OCI-LY7 (cell line): ENCODE data around the gene UFSP2.

ENCODE experiments used
- CTCF ChIP-seq: fragments of 200-600 bp; sonication (generic); conservative IDR thresholded peaks from 2 replicates; pipeline ENCODE4 v1.5.1; 2014; ENCODE audit warnings: mild to moderate bottlenecking, antibody characterized with exemption, low read length, moderate library complexity, mixed read lengths
- EZH2phosphoT487 ChIP-seq: fragments of 200-600 bp; sonication (generic); IDR thresholded peaks from 2 replicates; pipeline ENCODE4 v1.6.1; 2018; ENCODE audit warnings: low read depth, borderline replicate concordance, mild to moderate bottlenecking, mixed run types, antibody characterized with exemption, low read length, moderate library complexity, mixed read lengths

GRCh38 chr4:185469580-185470154 is 43.9 kb upstream of the UFSP2 start:
- no peak for TF ChIP-seq CTCF
- TF ChIP-seq EZH2phosphoT487 = no peak
